Gastrocnemius medialis (tissue), 4 donors: ENCODE results near the gene LARGE1.
A peak's percentile ranks its signal among the peaks of the same experiment; 100 is the strongest.

ENCODE experiments used
- CTCF ChIP-seq, 5 experiments: fragments of 450-650 bp in 3 of 5; fragments of 200-600 bp in 2 of 5; sonication (generic) in 2 of 5; IDR thresholded peaks in 4 of 5; conservative IDR thresholded peaks in 1 of 5; 1 replicate in 4 of 5; 2 replicates in 1 of 5; pipeline ENCODE4 v1.5.1; 2016 to 2019; ENCODE audit warnings: antibody characterized with exemption in 5 of 5, mild to moderate bottlenecking in 3 of 5, moderate library complexity in 3 of 5
- POLR2A ChIP-seq, 2 donors: fragments of 450-650 bp; IDR thresholded peaks; one replicate each; pipeline ENCODE4 v1.6.1; 2017; ENCODE audit warnings: antibody characterized with exemption in 2 of 2, mild to moderate bottlenecking in 2 of 2, moderate library complexity in 2 of 2

- no peak for TF ChIP-seq POLR2A (IDR thresholded peaks at IDR 0.05)
- TF ChIP-seq CTCF (IDR thresholded peaks at IDR 0.05 in 4 of 5, conservative IDR thresholded peaks at IDR 0.05 in 1 of 5) = peak; percentile 82 to 95 (median 90)
Observed at GRCh38 chr22:33302049-33302545, 618.2 kb downstream of the LARGE1 start.
